ENCODE measurements around the gene SEZ6L2. TPM values are rescaled to one million over a fixed set of nuclear protein-coding genes. Genes with fewer than 3 reads are reported as not detected.
"Not testable (repeated sequence)": the region's sequence is repeated elsewhere in the genome, so short reads cannot be mapped to it uniquely, and the experiment has no call there.

Gene SEZ6L2
- total RNA-seq, 1 donor from 2014 or later: not detected

- no peak overlapping the region for H3K4me3 Mint-ChIP-seq
- H3K9me3 Mint-ChIP-seq: no peaks in the 10 kb centered on the region
- CTCF ChIA-PET: no interaction called here
- no peak for ATAC-seq (ENCODE audit: low read depth)
- H3K27ac Mint-ChIP-seq: no peak overlapping the region
- no peak for DNase-seq
- intact Hi-C loops (cut with micrococcal nuclease): no loop called here
- H3K4me1 Mint-ChIP-seq: peaks cover 3% of the 10 kb centered on the region
- H3K36me3 Mint-ChIP-seq (ENCODE audit: low read depth): peaks cover 56% of the 10 kb centered on the region
- TF ChIP-seq CTCF (IDR thresholded peaks at IDR 0.05): no peak
- POLR2A ChIA-PET: interaction anchor here (3.0 kb wide), 1 partner anchor 10 kb away, joined by 10 read pairs; the partner anchor contains the start of gene KCTD13
- no peaks in the 10 kb centered on the region for H3K27me3 Mint-ChIP-seq
These were observed 16.4 kb upstream of the SEZ6L2 start for GRCh38 chr16:29915590-29916247.

DNA sequence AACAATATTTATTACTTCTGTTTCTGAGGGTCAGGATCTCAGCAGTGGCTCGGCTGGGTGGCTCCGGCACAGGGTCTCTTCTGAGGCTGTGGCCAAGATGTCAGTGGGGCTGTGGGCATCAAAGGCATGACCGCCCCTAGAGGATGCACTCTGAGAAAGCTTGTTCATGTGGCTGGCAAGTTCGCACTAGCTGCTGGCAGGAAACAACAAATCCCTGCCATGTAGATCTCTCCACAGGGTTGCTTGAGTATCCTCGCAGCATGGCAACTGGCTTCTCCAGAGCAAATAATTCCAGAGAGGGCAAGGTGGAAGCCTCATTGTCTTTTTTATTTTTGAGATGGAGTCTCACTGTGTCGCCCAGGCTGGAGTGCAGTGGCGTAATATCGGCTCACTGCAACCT, 14.2 kb upstream of the SEZ6L2 start:
- CTCF ChIA-PET: no interaction called here

GRCh38 chr16:29912087-29912486, 12.7 kb upstream of the SEZ6L2 start:
- ChIA-PET CTCF (no interaction called here), POLR2A (no interaction called here)
- no peak for TF ChIP-seq CTCF (IDR thresholded peaks at IDR 0.05)
- intact Hi-C loops (cut with micrococcal nuclease): no loop called here
- ATAC-seq (ENCODE audit: low read depth) (no peak), DNase-seq (no peak)
- Mint-ChIP-seq H3K27me3 (no peaks in the 10 kb centered on the region), H3K27ac (no peak overlapping the region), H3K4me3 (no peak overlapping the region), H3K9me3 (no peaks in the 10 kb centered on the region), H3K4me1 (no peaks in the 10 kb centered on the region), H3K36me3 (ENCODE audit: low read depth) (peaks cover 40% of the 10 kb centered on the region)

More for the DNA sequence above, 14.2 kb upstream of the SEZ6L2 start:
- Mint-ChIP-seq H3K27me3 (no peaks in the 10 kb centered on the region), H3K4me3 (no peak overlapping the region), H3K9me3 (no peaks in the 10 kb centered on the region), H3K4me1 (no peaks in the 10 kb centered on the region), H3K36me3 (ENCODE audit: low read depth) (peaks cover 40% of the 10 kb centered on the region), H3K27ac (no peak overlapping the region)
- ATAC-seq (ENCODE audit: low read depth) (no peak), DNase-seq (no peak)
- POLR2A ChIA-PET: no interaction called here
- intact Hi-C loops (cut with micrococcal nuclease): no loop called here
- no peak for TF ChIP-seq CTCF (IDR thresholded peaks at IDR 0.05)

DNA sequence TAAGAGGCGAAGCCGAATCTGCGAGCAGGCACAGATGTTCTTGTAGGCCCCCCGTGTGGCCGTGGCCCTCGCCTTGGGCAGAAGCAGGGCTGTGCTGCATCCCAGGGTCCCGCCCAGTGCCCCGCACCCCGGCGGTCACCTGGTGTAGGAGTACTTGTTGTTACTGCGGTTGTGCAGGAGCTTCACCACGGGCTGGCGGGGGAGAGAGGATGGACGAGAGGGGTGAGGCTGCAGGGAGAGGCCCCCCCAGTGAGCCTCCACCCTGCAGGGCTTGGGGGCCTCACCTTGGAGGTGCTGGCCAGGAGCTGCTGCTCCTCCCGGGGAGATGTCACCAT, 12.3 kb upstream of the SEZ6L2 start:
- no peaks in the 10 kb centered on the region for H3K9me3 Mint-ChIP-seq
- DNase-seq: no peak
- ATAC-seq (ENCODE audit: low read depth): no peak
- ChIA-PET CTCF (no interaction called here), POLR2A (no interaction called here)
- peaks cover 36% of the 10 kb centered on the region for H3K36me3 Mint-ChIP-seq (ENCODE audit: low read depth)
- H3K27ac Mint-ChIP-seq: no peak overlapping the region
- intact Hi-C loops (cut with micrococcal nuclease): no loop called here
- no peaks in the 10 kb centered on the region for H3K27me3 Mint-ChIP-seq
- TF ChIP-seq CTCF (IDR thresholded peaks at IDR 0.05): no peak
- no peaks in the 10 kb centered on the region for H3K4me1 Mint-ChIP-seq
- H3K4me3 Mint-ChIP-seq: no peak overlapping the region

- H3K4me1 Mint-ChIP-seq: no peaks in the 10 kb centered on the region
- no peak overlapping the region for H3K4me3 Mint-ChIP-seq
- ChIA-PET POLR2A (interaction anchor here (0.5 kb wide), 1 partner anchor 53 kb away, joined by 10 read pairs; no protein-coding TSS in a partner anchor), CTCF (no interaction called here)
- no peak for ATAC-seq (ENCODE audit: low read depth)
- H3K27ac Mint-ChIP-seq: no peak overlapping the region
- peaks cover 34% of the 10 kb centered on the region for H3K36me3 Mint-ChIP-seq (ENCODE audit: low read depth)
- no peaks in the 10 kb centered on the region for H3K27me3 Mint-ChIP-seq
- intact Hi-C loops (cut with micrococcal nuclease): no loop called here
- TF ChIP-seq CTCF (IDR thresholded peaks at IDR 0.05): no peak
- H3K9me3 Mint-ChIP-seq: no peaks in the 10 kb centered on the region
- DNase-seq: no peak
These were observed 11.7 kb upstream of the SEZ6L2 start for GRCh38 chr16:29910819-29911675.

- ATAC-seq (ENCODE audit: low read depth); DNase-seq; POLR2A ChIA-PET; H3K4me3 Mint-ChIP-seq; CTCF ChIA-PET; H3K9me3 Mint-ChIP-seq; intact Hi-C loops (cut with micrococcal nuclease); H3K27me3 Mint-ChIP-seq; H3K27ac Mint-ChIP-seq; H3K4me1 Mint-ChIP-seq: not testable (repeated sequence)
- H3K36me3 Mint-ChIP-seq (ENCODE audit: low read depth): peaks cover 24% of the 10 kb centered on the region
These were observed 10.5 kb upstream of the SEZ6L2 start for GRCh38 chr16:29909851-29910250.

All from activated B cell treated with CpG ODN at 0.5 μM for 24 hours (primary cell).